NCI-H1105 (cell line): ENCODE data around the gene RBMX.

ENCODE experiments used
- DNase-seq: peaks from one replicate; lab custom pipeline; 2025; lab: John Stamatoyannopoulos, UW

RBMX gene

GRCh38 chrX:136835761-136836160 is 44.8 kb downstream of the RBMX start:
- no peak for DNase-seq

GRCh38 chrX:136829413-136829812 is 51.1 kb downstream of the RBMX start:
- no peak for DNase-seq

GRCh38 chrX:136828830-136829229 is 51.7 kb downstream of the RBMX start:
- DNase-seq = no peak

GRCh38 chrX:136827026-136827425 is 53.5 kb downstream of the RBMX start:
- peak; percentile 39 for DNase-seq

- DNase-seq = no peak
Observed at GRCh38 chrX:136825771-136826170, 54.8 kb downstream of the RBMX start.
